Measurements from ENCODE around the gene PIK3C2G.

Gene PIK3C2G

GRCh38 chr12:18383203-18383602, 121.9 kb downstream of the PIK3C2G start:
- no peaks in the 10 kb centered on the region for H3K27me3 ChIP-seq (ENCODE audit: control insufficient read depth in 1 of 2, insufficient read depth in 2 of 2, low read length in 2 of 2)
- no peaks in the 10 kb centered on the region for H3K9me3 ChIP-seq (ENCODE audit: low read length)
- H3K4me1 ChIP-seq (ENCODE audit: insufficient read depth, low read length), result no peaks in the 10 kb centered on the region
- no peak overlapping the region for H3K27ac ChIP-seq (ENCODE audit: low read depth, low read length)
- no peak overlapping the region for H3K4me3 ChIP-seq (ENCODE audit: low read depth in 1 of 2, low read length in 2 of 2)
- H3K9ac ChIP-seq (ENCODE audit: low read length), result no peak overlapping the region
- H3K36me3 ChIP-seq (ENCODE audit: insufficient read depth, low read length), result no peaks in the 10 kb centered on the region

GRCh38 chr12:18387706-18388105, 126.4 kb downstream of the PIK3C2G start:
- H3K27me3 ChIP-seq (ENCODE audit: control insufficient read depth in 1 of 2, insufficient read depth in 2 of 2, low read length in 2 of 2), result no peaks in the 10 kb centered on the region
- H3K4me1 ChIP-seq (ENCODE audit: insufficient read depth, low read length), result no peaks in the 10 kb centered on the region
- H3K4me3 ChIP-seq (ENCODE audit: low read depth in 1 of 2, low read length in 2 of 2), result no peak overlapping the region
- H3K9me3 ChIP-seq (ENCODE audit: low read length), result no peaks in the 10 kb centered on the region
- no peak overlapping the region for H3K9ac ChIP-seq (ENCODE audit: low read length)
- H3K27ac ChIP-seq (ENCODE audit: low read depth, low read length), result no peak overlapping the region
- no peaks in the 10 kb centered on the region for H3K36me3 ChIP-seq (ENCODE audit: insufficient read depth, low read length)

GRCh38 chr12:18389820-18390219, 128.5 kb downstream of the PIK3C2G start:
- Histone ChIP-seq H3K4me1 (ENCODE audit: insufficient read depth, low read length) (no peaks in the 10 kb centered on the region), H3K27ac (ENCODE audit: low read depth, low read length) (no peak overlapping the region), H3K9me3 (ENCODE audit: low read length) (no peaks in the 10 kb centered on the region), H3K27me3 (ENCODE audit: control insufficient read depth in 1 of 2, insufficient read depth in 2 of 2, low read length in 2 of 2) (no peaks in the 10 kb centered on the region), H3K36me3 (ENCODE audit: insufficient read depth, low read length) (no peaks in the 10 kb centered on the region), H3K9ac (ENCODE audit: low read length) (no peak overlapping the region), H3K4me3 (ENCODE audit: low read depth in 1 of 2, low read length in 2 of 2) (no peak overlapping the region)

GRCh38 chr12:18391151-18391550, 129.8 kb downstream of the PIK3C2G start:
- Histone ChIP-seq H3K27ac (ENCODE audit: low read depth, low read length) (no peak overlapping the region), H3K4me1 (ENCODE audit: insufficient read depth, low read length) (no peaks in the 10 kb centered on the region), H3K9ac (ENCODE audit: low read length) (no peak overlapping the region), H3K4me3 (ENCODE audit: low read depth in 1 of 2, low read length in 2 of 2) (no peak overlapping the region), H3K36me3 (ENCODE audit: insufficient read depth, low read length) (no peaks in the 10 kb centered on the region), H3K9me3 (ENCODE audit: low read length) (no peaks in the 10 kb centered on the region), H3K27me3 (ENCODE audit: control insufficient read depth in 1 of 2, insufficient read depth in 2 of 2, low read length in 2 of 2) (no peaks in the 10 kb centered on the region)

GRCh38 chr12:18394742-18395141, 133.4 kb downstream of the PIK3C2G start:
- H3K9me3 ChIP-seq (ENCODE audit: low read length), result no peaks in the 10 kb centered on the region
- no peak overlapping the region for H3K9ac ChIP-seq (ENCODE audit: low read length)
- H3K27ac ChIP-seq (ENCODE audit: low read depth, low read length), result no peak overlapping the region
- H3K4me1 ChIP-seq (ENCODE audit: insufficient read depth, low read length), result no peaks in the 10 kb centered on the region
- no peaks in the 10 kb centered on the region for H3K27me3 ChIP-seq (ENCODE audit: control insufficient read depth in 1 of 2, insufficient read depth in 2 of 2, low read length in 2 of 2)
- H3K4me3 ChIP-seq (ENCODE audit: low read depth in 1 of 2, low read length in 2 of 2), result no peak overlapping the region
- H3K36me3 ChIP-seq (ENCODE audit: insufficient read depth, low read length), result no peaks in the 10 kb centered on the region

GRCh38 chr12:18400186-18400585, 138.9 kb downstream of the PIK3C2G start:
- no peaks in the 10 kb centered on the region for H3K27me3 ChIP-seq (ENCODE audit: control insufficient read depth in 1 of 2, insufficient read depth in 2 of 2, low read length in 2 of 2)
- H3K9me3 ChIP-seq (ENCODE audit: low read length), result no peaks in the 10 kb centered on the region
- no peak overlapping the region for H3K4me3 ChIP-seq (ENCODE audit: low read depth in 1 of 2, low read length in 2 of 2)
- H3K9ac ChIP-seq (ENCODE audit: low read length), result no peak overlapping the region
- H3K36me3 ChIP-seq (ENCODE audit: insufficient read depth, low read length), result no peaks in the 10 kb centered on the region
- H3K4me1 ChIP-seq (ENCODE audit: insufficient read depth, low read length), result peaks cover 8% of the 10 kb centered on the region
- no peak overlapping the region for H3K27ac ChIP-seq (ENCODE audit: low read depth, low read length)

GRCh38 chr12:18402872-18403611, 141.7 kb downstream of the PIK3C2G start:
- no peaks in the 10 kb centered on the region for H3K36me3 ChIP-seq (ENCODE audit: insufficient read depth, low read length)
- H3K4me1 ChIP-seq (ENCODE audit: insufficient read depth, low read length), result peaks cover 8% of the 10 kb centered on the region
- no peaks in the 10 kb centered on the region for H3K27me3 ChIP-seq (ENCODE audit: control insufficient read depth in 1 of 2, insufficient read depth in 2 of 2, low read length in 2 of 2)
- no peak overlapping the region for H3K4me3 ChIP-seq (ENCODE audit: low read depth in 1 of 2, low read length in 2 of 2)
- H3K27ac ChIP-seq (ENCODE audit: low read depth, low read length), result no peak overlapping the region
- no peaks in the 10 kb centered on the region for H3K9me3 ChIP-seq (ENCODE audit: low read length)
- H3K9ac ChIP-seq (ENCODE audit: low read length), result no peak overlapping the region

- Histone ChIP-seq H3K9ac (ENCODE audit: low read length) (no peak overlapping the region), H3K4me1 (ENCODE audit: insufficient read depth, low read length) (no peaks in the 10 kb centered on the region), H3K27me3 (ENCODE audit: control insufficient read depth in 1 of 2, insufficient read depth in 2 of 2, low read length in 2 of 2) (no peaks in the 10 kb centered on the region), H3K9me3 (ENCODE audit: low read length) (no peaks in the 10 kb centered on the region), H3K27ac (ENCODE audit: low read depth, low read length) (no peak overlapping the region), H3K36me3 (ENCODE audit: insufficient read depth, low read length) (no peaks in the 10 kb centered on the region), H3K4me3 (ENCODE audit: low read depth in 1 of 2, low read length in 2 of 2) (no peak overlapping the region)
These were observed 150.1 kb downstream of the PIK3C2G start for GRCh38 chr12:18411453-18411852.

GRCh38 chr12:18414671-18415070, 153.4 kb downstream of the PIK3C2G start:
- Histone ChIP-seq H3K27ac (ENCODE audit: low read depth, low read length) (no peak overlapping the region), H3K4me1 (ENCODE audit: insufficient read depth, low read length) (no peaks in the 10 kb centered on the region), H3K9ac (ENCODE audit: low read length) (no peak overlapping the region), H3K9me3 (ENCODE audit: low read length) (no peaks in the 10 kb centered on the region), H3K4me3 (ENCODE audit: low read depth in 1 of 2, low read length in 2 of 2) (no peak overlapping the region), H3K27me3 (ENCODE audit: control insufficient read depth in 1 of 2, insufficient read depth in 2 of 2, low read length in 2 of 2) (no peaks in the 10 kb centered on the region), H3K36me3 (ENCODE audit: insufficient read depth, low read length) (no peaks in the 10 kb centered on the region)

GRCh38 chr12:18415227-18415626, 153.9 kb downstream of the PIK3C2G start:
- no peak overlapping the region for H3K4me3 ChIP-seq (ENCODE audit: low read depth in 1 of 2, low read length in 2 of 2)
- H3K9ac ChIP-seq (ENCODE audit: low read length), result no peak overlapping the region
- no peaks in the 10 kb centered on the region for H3K9me3 ChIP-seq (ENCODE audit: low read length)
- H3K4me1 ChIP-seq (ENCODE audit: insufficient read depth, low read length), result no peaks in the 10 kb centered on the region
- H3K36me3 ChIP-seq (ENCODE audit: insufficient read depth, low read length), result no peaks in the 10 kb centered on the region
- H3K27me3 ChIP-seq (ENCODE audit: control insufficient read depth in 1 of 2, insufficient read depth in 2 of 2, low read length in 2 of 2), result no peaks in the 10 kb centered on the region
- no peak overlapping the region for H3K27ac ChIP-seq (ENCODE audit: low read depth, low read length)

- H3K4me1 ChIP-seq (ENCODE audit: insufficient read depth, low read length), result no peaks in the 10 kb centered on the region
- no peak overlapping the region for H3K4me3 ChIP-seq (ENCODE audit: low read depth in 1 of 2, low read length in 2 of 2)
- H3K9me3 ChIP-seq (ENCODE audit: low read length), result no peaks in the 10 kb centered on the region
- no peaks in the 10 kb centered on the region for H3K27me3 ChIP-seq (ENCODE audit: control insufficient read depth in 1 of 2, insufficient read depth in 2 of 2, low read length in 2 of 2)
- H3K36me3 ChIP-seq (ENCODE audit: insufficient read depth, low read length), result no peaks in the 10 kb centered on the region
- H3K9ac ChIP-seq (ENCODE audit: low read length), result no peak overlapping the region
- H3K27ac ChIP-seq (ENCODE audit: low read depth, low read length), result no peak overlapping the region
These were observed 155.1 kb downstream of the PIK3C2G start for GRCh38 chr12:18416412-18416811.

GRCh38 chr12:18419311-18419710, 158.0 kb downstream of the PIK3C2G start:
- no peak overlapping the region for H3K27ac ChIP-seq (ENCODE audit: low read depth, low read length)
- H3K4me1 ChIP-seq (ENCODE audit: insufficient read depth, low read length), result no peaks in the 10 kb centered on the region
- no peaks in the 10 kb centered on the region for H3K36me3 ChIP-seq (ENCODE audit: insufficient read depth, low read length)
- no peak overlapping the region for H3K9ac ChIP-seq (ENCODE audit: low read length)
- H3K27me3 ChIP-seq (ENCODE audit: control insufficient read depth in 1 of 2, insufficient read depth in 2 of 2, low read length in 2 of 2), result no peaks in the 10 kb centered on the region
- no peaks in the 10 kb centered on the region for H3K9me3 ChIP-seq (ENCODE audit: low read length)
- H3K4me3 ChIP-seq (ENCODE audit: low read depth in 1 of 2, low read length in 2 of 2), result no peak overlapping the region

All from muscle layer of colon (tissue), 2 donors.